ENCODE measurements around the gene INTS11. TPM values are rescaled to one million over a fixed set of nuclear protein-coding genes. Genes with fewer than 3 reads are reported as not detected.
A peak's percentile ranks its signal among the peaks of the same experiment; 100 is the strongest.

INTS11 gene
- total and polyA plus RNA-seq, 2 of the 8 experiments (the other 6 are each of a cell fraction or from before 2014, with no cell fraction given), result 113 to 243 TPM

DNA sequence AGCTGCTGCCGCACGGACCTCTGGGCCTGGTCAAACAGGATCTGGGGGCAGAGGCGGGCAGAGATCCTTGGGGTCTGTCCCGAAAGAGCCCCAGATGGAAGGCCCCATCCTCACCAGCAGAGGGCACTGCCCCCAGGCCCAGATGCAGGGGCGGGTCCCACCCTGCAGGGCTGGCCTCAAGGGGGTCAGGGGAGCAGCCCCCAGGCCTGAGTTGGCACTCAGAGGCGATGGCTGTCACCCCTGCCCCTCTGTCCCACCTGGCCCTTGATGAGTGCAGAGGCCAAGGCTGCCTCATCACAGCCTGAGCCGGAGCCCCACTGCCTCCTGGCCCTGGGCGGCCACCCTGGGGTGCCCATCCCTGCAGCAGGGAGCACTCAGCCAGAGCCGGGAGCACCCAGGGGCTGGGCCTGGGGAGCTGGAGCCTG, 22.4 kb downstream of the INTS11 start:
- no peak overlapping the region; the same call in 1 of the 2 replicates for H2AK5ac ChIP-seq (ENCODE audit: low read depth, low read length)
- H2BK15ac ChIP-seq (ENCODE audit: low read length), result no peak overlapping the region
- no peak overlapping the region for H2BK5ac ChIP-seq (ENCODE audit: low read depth, low read length)
- CTCF ChIA-PET (ENCODE audit: partially characterized antibody), result interaction anchor here (0.5 to 2.7 kb wide), 7 partner anchors 7 to 308 kb away, joined by 3 to 13 read pairs (median 3); no protein-coding TSS in a partner anchor
- H3K27me3 ChIP-seq (replicated peaks in 1 of 4; ENCODE audit: control insufficient read depth in 3 of 4, extremely low read depth in 1 of 4, insufficient read depth in 3 of 4, low read length in 3 of 4), result peaks cover 0 to 2% (median under 1%) of the 10 kb centered on the region in 4 experiments; a peak in 1 of 7 replicates
- H3K4ac ChIP-seq (replicated peaks; ENCODE audit: insufficient read length, low read depth, low read length), result no peak overlapping the region
- no peak overlapping the region for H4K91ac ChIP-seq (replicated peaks; ENCODE audit: insufficient read length, low read length)
- no peaks in the 10 kb centered on the region for H3K9me3 ChIP-seq (ENCODE audit: insufficient read depth in 2 of 2, low read depth in 1 of 2, low read length in 1 of 2)
- H3K79me1 ChIP-seq (ENCODE audit: low read depth, low read length), result peaks cover 4% of the 10 kb centered on the region; the same call in 1 of the 2 replicates
- H2BK12ac ChIP-seq (ENCODE audit: low read depth, low read length), result no peak overlapping the region
- peak; percentile 73; the same call in 1 of the 2 replicates for TF ChIP-seq GABPA (IDR thresholded peaks at IDR 0.05; ENCODE audit: borderline replicate concordance, insufficient read depth, low read length)
- TF ChIP-seq, protein P1, sequence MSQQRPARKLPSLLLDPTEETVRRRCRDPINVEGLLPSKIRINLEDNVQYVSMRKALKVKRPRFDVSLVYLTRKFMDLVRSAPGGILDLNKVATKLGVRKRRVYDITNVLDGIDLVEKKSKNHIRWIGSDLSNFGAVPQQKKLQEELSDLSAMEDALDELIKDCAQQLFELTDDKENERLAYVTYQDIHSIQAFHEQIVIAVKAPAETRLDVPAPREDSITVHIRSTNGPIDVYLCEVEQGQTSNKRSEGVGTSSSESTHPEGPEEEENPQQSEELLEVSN (IDR thresholded peaks at IDR 0.05), result no peak
- TF ChIP-seq, protein P2, sequence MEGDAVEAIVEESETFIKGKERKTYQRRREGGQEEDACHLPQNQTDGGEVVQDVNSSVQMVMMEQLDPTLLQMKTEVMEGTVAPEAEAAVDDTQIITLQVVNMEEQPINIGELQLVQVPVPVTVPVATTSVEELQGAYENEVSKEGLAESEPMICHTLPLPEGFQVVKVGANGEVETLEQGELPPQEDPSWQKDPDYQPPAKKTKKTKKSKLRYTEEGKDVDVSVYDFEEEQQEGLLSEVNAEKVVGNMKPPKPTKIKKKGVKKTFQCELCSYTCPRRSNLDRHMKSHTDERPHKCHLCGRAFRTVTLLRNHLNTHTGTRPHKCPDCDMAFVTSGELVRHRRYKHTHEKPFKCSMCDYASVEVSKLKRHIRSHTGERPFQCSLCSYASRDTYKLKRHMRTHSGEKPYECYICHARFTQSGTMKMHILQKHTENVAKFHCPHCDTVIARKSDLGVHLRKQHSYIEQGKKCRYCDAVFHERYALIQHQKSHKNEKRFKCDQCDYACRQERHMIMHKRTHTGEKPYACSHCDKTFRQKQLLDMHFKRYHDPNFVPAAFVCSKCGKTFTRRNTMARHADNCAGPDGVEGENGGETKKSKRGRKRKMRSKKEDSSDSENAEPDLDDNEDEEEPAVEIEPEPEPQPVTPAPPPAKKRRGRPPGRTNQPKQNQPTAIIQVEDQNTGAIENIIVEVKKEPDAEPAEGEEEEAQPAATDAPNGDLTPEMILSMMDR (IDR thresholded peaks at IDR 0.05; ENCODE audit: control extremely low read depth in 1 of 3, insufficient read depth in 1 of 3, low read depth in 1 of 3, low read length in 3 of 3), result peak in 2 of 3 experiments; percentile 78 to 79; a peak in 3 of 4 replicates
- TF ChIP-seq YY1 (IDR thresholded peaks at IDR 0.05; ENCODE audit: low read depth, low read length), result 0 out of 2 replicates have a peak, but pooled peaks have one; percentile 39
- peak; percentile 20 to 35; a peak in 1 of 4 replicates for TF ChIP-seq RAD21 (IDR thresholded peaks at IDR 0.05 in 1 of 2, conservative IDR thresholded peaks at IDR 0.05 in 1 of 2; ENCODE audit: low read depth in 2 of 2, low read length in 2 of 2)
- no peak for TF ChIP-seq HDAC2 (IDR thresholded peaks at IDR 0.05; ENCODE audit: borderline replicate concordance in 1 of 2, low read depth in 2 of 2, low read length in 2 of 2)
- H3K23ac ChIP-seq (ENCODE audit: insufficient read length), result no peak overlapping the region
- H4K20me1 ChIP-seq (replicated peaks in 1 of 2; ENCODE audit: control insufficient read depth in 1 of 2, insufficient read depth in 2 of 2, low read length in 2 of 2), result peaks cover 5 to 21% of the 10 kb centered on the region in 2 experiments
- H3K4me2 ChIP-seq (ENCODE audit: insufficient read depth in 1 of 2, low read depth in 2 of 2, low read length in 2 of 2), result no peak overlapping the region
- peak overlapping the region; percentile 71 for H4K8ac ChIP-seq (ENCODE audit: extremely low read depth, insufficient read depth, low read length)
- H3K79me2 ChIP-seq (ENCODE audit: control insufficient read depth in 1 of 2, insufficient read depth in 2 of 2, low read length in 2 of 2), result peaks cover 0 to 6% of the 10 kb centered on the region in 2 experiments; a peak in 1 of 4 replicates
- no peak overlapping the region for H2AFZ ChIP-seq (ENCODE audit: low read length)
- H2BK120ac ChIP-seq (replicated peaks; ENCODE audit: low read depth, low read length), result no peak overlapping the region
- H3K23me2 ChIP-seq (ENCODE audit: low read depth, low read length), result peaks cover 3% of the 10 kb centered on the region; the same call in 1 of the 2 replicates
- H3K9ac ChIP-seq (replicated peaks in 1 of 4; ENCODE audit: extremely low read depth in 1 of 4, low read depth in 3 of 4, low read length in 3 of 4), result peak overlapping the region in 2 of 4 experiments; percentile 3 to 8; a peak in 1 of 7 replicates
- WGBS, 2 experiments (ENCODE audit: extremely low coverage in 1 of 2, insufficient coverage in 1 of 2, insufficient read length in 1 of 2, insufficient replicate concordance in 2 of 2, low coverage in 1 of 2, low lambda C conversion rate in 2 of 2, missing lambda C conversion rate in 1 of 2), result 86% methylated on average over 7 of the region's 9 CpGs; no CpG with 5 or more reads in 1 of the 2 experiments
- no peak for FAIRE-seq
- no peak overlapping the region for H3K18ac ChIP-seq (ENCODE audit: extremely low read depth, low read length)
- H2BK20ac ChIP-seq (ENCODE audit: low read length), result no peak overlapping the region
- DNase-seq (ENCODE audit: low read depth in 1 of 2, low spot score in 2 of 2), result peak in 1 of 2 experiments; percentile 75
- H3K36me3 ChIP-seq (ENCODE audit: control insufficient read depth in 2 of 4, insufficient read depth in 4 of 4, low read length in 3 of 4), result peaks cover 0 to 4% (median 0%) of the 10 kb centered on the region in 4 experiments; a peak in 1 of 8 replicates
- no peak overlapping the region for H3K14ac ChIP-seq (ENCODE audit: insufficient read length)
- no peak overlapping the region for H3K4me3 ChIP-seq (ENCODE audit: extremely low read depth in 1 of 4, insufficient read depth in 2 of 4, low read depth in 3 of 4, low read length in 4 of 4)
- no peak overlapping the region for H3K56ac ChIP-seq (replicated peaks; ENCODE audit: insufficient read length, low read depth, low read length)
- peaks cover 0 to 30% (median 22%) of the 10 kb centered on the region in 4 experiments; a peak in 6 of 7 replicates for H3K4me1 ChIP-seq (replicated peaks in 1 of 4; ENCODE audit: control insufficient read depth in 3 of 4, insufficient read depth in 4 of 4, low read length in 3 of 4)
- H3K27ac ChIP-seq (ENCODE audit: low read depth, low read length), result no peak overlapping the region
- POLR2A ChIA-PET (ENCODE audit: partially characterized antibody), result interaction anchor here (1.0 to 2.9 kb wide), 4 partner anchors 10 to 73 kb away, joined by 3 to 11 read pairs (median 4); partner anchors contain the start of gene AURKAIP1
- no peak overlapping the region for H4K5ac ChIP-seq (ENCODE audit: insufficient read length, low read depth, low read length)

All from H1 (cell line).